Neural cell (in vitro differentiated cells): ENCODE measurements around the gene CLEC16A.

Experiments
- CTCF ChIP-seq: fragments of 450-650 bp; IDR thresholded peaks from 2 replicates; pipeline ENCODE4 v1.5.1; 2014; ENCODE audit warnings: antibody characterized with exemption, mild to moderate bottlenecking, moderate library complexity; ENCODE audit not compliant: poor library complexity, severe bottlenecking
- EP300 ChIP-seq: fragments of 450-650 bp; conservative IDR thresholded peaks from 2 replicates; pipeline ENCODE4 v1.6.1; 2014; ENCODE audit warnings: antibody characterized with exemption, mild to moderate bottlenecking, moderate library complexity; ENCODE audit not compliant: poor library complexity, severe bottlenecking
- POLR2AphosphoS5 ChIP-seq: IDR thresholded peaks from 2 replicates; pipeline ENCODE4 v1.6.1; 2012
- RAD21 ChIP-seq: fragments of 450-650 bp; conservative IDR thresholded peaks from 2 replicates; pipeline ENCODE4 v1.6.1; 2014; ENCODE audit warnings: antibody characterized with exemption, mild to moderate bottlenecking, moderate library complexity
- TAF1 ChIP-seq: IDR thresholded peaks from 2 replicates; pipeline ENCODE4 v1.6.1; 2012; ENCODE audit warnings: low read depth
- TF ChIP-seq, protein P1 (sequence below): IDR thresholded peaks from 2 replicates; pipeline ENCODE4 v1.6.1; 2012; ENCODE audit warnings: borderline replicate concordance

DNA sequence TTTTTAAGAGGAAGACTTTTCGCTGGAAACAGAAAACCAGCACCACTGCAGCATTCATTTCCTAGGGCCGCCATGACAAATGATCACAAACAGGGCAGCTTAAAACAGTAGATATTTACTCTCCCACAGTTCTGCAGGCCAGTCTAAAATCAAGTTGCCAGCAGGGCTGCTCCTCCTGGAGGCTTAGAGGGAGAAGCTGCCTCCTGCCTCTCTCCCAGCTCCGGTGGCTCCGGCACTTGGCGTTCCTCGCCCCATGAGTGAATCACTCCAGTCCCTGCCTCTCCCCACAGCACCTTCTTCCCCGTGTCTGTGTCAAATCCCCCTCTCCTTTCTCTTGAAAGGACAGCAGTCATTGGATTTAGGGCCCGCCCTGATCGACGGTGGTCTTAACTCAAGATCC lies 239.6 kb downstream of the CLEC16A start:
- no peak for TF ChIP-seq CTCF
- TF ChIP-seq, protein P1, sequence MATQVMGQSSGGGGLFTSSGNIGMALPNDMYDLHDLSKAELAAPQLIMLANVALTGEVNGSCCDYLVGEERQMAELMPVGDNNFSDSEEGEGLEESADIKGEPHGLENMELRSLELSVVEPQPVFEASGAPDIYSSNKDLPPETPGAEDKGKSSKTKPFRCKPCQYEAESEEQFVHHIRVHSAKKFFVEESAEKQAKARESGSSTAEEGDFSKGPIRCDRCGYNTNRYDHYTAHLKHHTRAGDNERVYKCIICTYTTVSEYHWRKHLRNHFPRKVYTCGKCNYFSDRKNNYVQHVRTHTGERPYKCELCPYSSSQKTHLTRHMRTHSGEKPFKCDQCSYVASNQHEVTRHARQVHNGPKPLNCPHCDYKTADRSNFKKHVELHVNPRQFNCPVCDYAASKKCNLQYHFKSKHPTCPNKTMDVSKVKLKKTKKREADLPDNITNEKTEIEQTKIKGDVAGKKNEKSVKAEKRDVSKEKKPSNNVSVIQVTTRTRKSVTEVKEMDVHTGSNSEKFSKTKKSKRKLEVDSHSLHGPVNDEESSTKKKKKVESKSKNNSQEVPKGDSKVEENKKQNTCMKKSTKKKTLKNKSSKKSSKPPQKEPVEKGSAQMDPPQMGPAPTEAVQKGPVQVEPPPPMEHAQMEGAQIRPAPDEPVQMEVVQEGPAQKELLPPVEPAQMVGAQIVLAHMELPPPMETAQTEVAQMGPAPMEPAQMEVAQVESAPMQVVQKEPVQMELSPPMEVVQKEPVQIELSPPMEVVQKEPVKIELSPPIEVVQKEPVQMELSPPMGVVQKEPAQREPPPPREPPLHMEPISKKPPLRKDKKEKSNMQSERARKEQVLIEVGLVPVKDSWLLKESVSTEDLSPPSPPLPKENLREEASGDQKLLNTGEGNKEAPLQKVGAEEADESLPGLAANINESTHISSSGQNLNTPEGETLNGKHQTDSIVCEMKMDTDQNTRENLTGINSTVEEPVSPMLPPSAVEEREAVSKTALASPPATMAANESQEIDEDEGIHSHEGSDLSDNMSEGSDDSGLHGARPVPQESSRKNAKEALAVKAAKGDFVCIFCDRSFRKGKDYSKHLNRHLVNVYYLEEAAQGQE = no peak
- TF ChIP-seq TAF1 = no peak
- TF ChIP-seq RAD21 = no peak
- TF ChIP-seq EP300 = no peak
- TF ChIP-seq POLR2AphosphoS5 = no peak
